ENCODE results near the gene THAP4.
"Not testable (repeated sequence)": the region's sequence is repeated elsewhere in the genome, so short reads cannot be mapped to it uniquely, and the experiment has no call there.

THAP4 gene

GRCh38 chr2:241582806-241583205 is 54.2 kb downstream of the THAP4 start:
- DNase-seq: no peak

GRCh38 chr2:241582328-241582727 is 54.6 kb downstream of the THAP4 start:
- DNase-seq: no peak

- no peak for DNase-seq
These were observed 57.7 kb downstream of the THAP4 start for GRCh38 chr2:241579281-241579680.

GRCh38 chr2:241577413-241578122 is 59.4 kb downstream of the THAP4 start:
- DNase-seq: no peak

- no peak for DNase-seq
These were observed 60.7 kb downstream of the THAP4 start for GRCh38 chr2:241576293-241576654.

GRCh38 chr2:241575624-241576292 is 61.2 kb downstream of the THAP4 start:
- DNase-seq: no peak

- DNase-seq: no peak
These were observed 61.9 kb downstream of the THAP4 start for GRCh38 chr2:241574911-241575623.

GRCh38 chr2:241573741-241574140 is 63.2 kb downstream of the THAP4 start:
- DNase-seq: no peak

GRCh38 chr2:241572915-241573651 is 63.9 kb downstream of the THAP4 start:
- DNase-seq: not testable (repeated sequence)

GRCh38 chr2:241571821-241572620 is 64.9 kb downstream of the THAP4 start:
- DNase-seq: peak in 1 of 14 donors; percentile 60

- no peak for DNase-seq
These were observed 65.9 kb downstream of the THAP4 start for GRCh38 chr2:241570961-241571581.

- DNase-seq: no peak
These were observed 67.1 kb downstream of the THAP4 start for GRCh38 chr2:241569831-241570281.

GRCh38 chr2:241568726-241569125 is 68.2 kb downstream of the THAP4 start:
- no peak for DNase-seq

- DNase-seq: no peak
These were observed 69.2 kb downstream of the THAP4 start for GRCh38 chr2:241567776-241568175.

GRCh38 chr2:241567266-241567665 is 69.7 kb downstream of the THAP4 start:
- not testable (repeated sequence) for DNase-seq

- no peak for DNase-seq
These were observed 70.5 kb downstream of the THAP4 start for GRCh38 chr2:241566468-241566867.

- not testable (repeated sequence) for DNase-seq
These were observed 70.9 kb downstream of the THAP4 start for GRCh38 chr2:241566021-241566420.

- DNase-seq: no peak
These were observed 71.5 kb downstream of the THAP4 start for GRCh38 chr2:241565411-241565810.

- no peak for DNase-seq
These were observed 72.2 kb downstream of the THAP4 start for GRCh38 chr2:241564596-241565410.

GRCh38 chr2:241563981-241564595 is 72.9 kb downstream of the THAP4 start:
- DNase-seq: no peak

Measured in C1 segment of cervical spinal cord (tissue), 14 donors.